ENCODE data around the gene ETV6. TPM values are rescaled to one million over a fixed set of nuclear protein-coding genes. Genes with fewer than 3 reads are reported as not detected.
A peak's percentile ranks its signal among the peaks of the same experiment; 100 is the strongest.

The ETV6 gene
- total and polyA plus RNA-seq, 9 of the 15 experiments (the other 6 are each of a cell fraction or from before 2014, with no cell fraction given) = 0.81 to 12.7 (median 4.1) TPM

DNA sequence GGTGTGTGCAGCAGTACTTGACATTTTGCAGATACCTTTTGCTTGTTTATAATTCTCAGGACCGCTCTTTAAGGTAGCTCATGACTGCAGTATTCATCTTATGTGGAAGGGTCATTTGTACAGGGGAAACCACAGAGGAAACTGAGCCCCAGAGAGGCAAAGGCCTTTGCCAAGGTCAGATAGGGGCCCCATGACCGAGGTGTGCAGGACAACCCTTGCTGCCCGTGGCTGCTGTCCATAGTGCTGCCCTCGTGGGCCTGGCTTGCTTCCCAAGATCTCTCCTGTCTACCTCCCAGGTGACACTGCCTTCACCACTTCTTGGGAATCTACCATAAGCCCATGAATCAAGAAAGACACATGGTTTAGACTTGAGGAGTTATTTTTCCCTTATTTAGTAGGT, 222.6 kb downstream of the ETV6 start:
- ChIA-PET CTCF (ENCODE audit: low intra/inter-chr PET ratio) (no interaction called here), POLR2A (no interaction called here)
- Histone ChIP-seq H3K36me3 (ENCODE audit: control insufficient read depth, insufficient read depth, low read length) (no peaks in the 10 kb centered on the region), H2AFZ (ENCODE audit: low read depth, low read length) (no peak overlapping the region), H3K4me3 (no peak overlapping the region), H4K20me1 (replicated peaks; ENCODE audit: control insufficient read depth, insufficient read depth, low read length) (no peaks in the 10 kb centered on the region), H3K9me3 (replicated peaks; ENCODE audit: control insufficient read depth, insufficient read depth, low read depth, low read length) (no peaks in the 10 kb centered on the region), H3K27me3 (ENCODE audit: control insufficient read depth in 2 of 2, insufficient read depth in 2 of 2, low read length in 2 of 2) (no peaks in the 10 kb centered on the region), H3K79me2 (ENCODE audit: control insufficient read depth, insufficient read depth, low read length) (no peaks in the 10 kb centered on the region), H3K4me1 (replicated peaks in 1 of 2; ENCODE audit: control insufficient read depth in 2 of 2, insufficient read depth in 2 of 2, low read length in 2 of 2) (no peaks in the 10 kb centered on the region), H3K27ac (ENCODE audit: extremely low read depth, low read depth, low read length) (no peak overlapping the region), H3K4me2 (ENCODE audit: insufficient read depth, low read length) (no peak overlapping the region), H3K9me1 (ENCODE audit: control insufficient read depth, insufficient read depth, low read length) (no peaks in the 10 kb centered on the region), H3K9ac (ENCODE audit: insufficient read depth in 1 of 2, low read depth in 2 of 2, low read length in 2 of 2) (no peak overlapping the region)
- FAIRE-seq = no peak
- intact Hi-C loops (cut with micrococcal nuclease) (no loop called here), in situ Hi-C loops (cut with MboI) (no loop called here)
- TF ChIP-seq DIDO1 (tag; IDR thresholded peaks at IDR 0.05; ENCODE audit: low read depth) (no peak), EP400 (IDR thresholded peaks at IDR 0.05) (no peak)
- TF ChIP-seq, protein P1, sequence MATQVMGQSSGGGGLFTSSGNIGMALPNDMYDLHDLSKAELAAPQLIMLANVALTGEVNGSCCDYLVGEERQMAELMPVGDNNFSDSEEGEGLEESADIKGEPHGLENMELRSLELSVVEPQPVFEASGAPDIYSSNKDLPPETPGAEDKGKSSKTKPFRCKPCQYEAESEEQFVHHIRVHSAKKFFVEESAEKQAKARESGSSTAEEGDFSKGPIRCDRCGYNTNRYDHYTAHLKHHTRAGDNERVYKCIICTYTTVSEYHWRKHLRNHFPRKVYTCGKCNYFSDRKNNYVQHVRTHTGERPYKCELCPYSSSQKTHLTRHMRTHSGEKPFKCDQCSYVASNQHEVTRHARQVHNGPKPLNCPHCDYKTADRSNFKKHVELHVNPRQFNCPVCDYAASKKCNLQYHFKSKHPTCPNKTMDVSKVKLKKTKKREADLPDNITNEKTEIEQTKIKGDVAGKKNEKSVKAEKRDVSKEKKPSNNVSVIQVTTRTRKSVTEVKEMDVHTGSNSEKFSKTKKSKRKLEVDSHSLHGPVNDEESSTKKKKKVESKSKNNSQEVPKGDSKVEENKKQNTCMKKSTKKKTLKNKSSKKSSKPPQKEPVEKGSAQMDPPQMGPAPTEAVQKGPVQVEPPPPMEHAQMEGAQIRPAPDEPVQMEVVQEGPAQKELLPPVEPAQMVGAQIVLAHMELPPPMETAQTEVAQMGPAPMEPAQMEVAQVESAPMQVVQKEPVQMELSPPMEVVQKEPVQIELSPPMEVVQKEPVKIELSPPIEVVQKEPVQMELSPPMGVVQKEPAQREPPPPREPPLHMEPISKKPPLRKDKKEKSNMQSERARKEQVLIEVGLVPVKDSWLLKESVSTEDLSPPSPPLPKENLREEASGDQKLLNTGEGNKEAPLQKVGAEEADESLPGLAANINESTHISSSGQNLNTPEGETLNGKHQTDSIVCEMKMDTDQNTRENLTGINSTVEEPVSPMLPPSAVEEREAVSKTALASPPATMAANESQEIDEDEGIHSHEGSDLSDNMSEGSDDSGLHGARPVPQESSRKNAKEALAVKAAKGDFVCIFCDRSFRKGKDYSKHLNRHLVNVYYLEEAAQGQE (IDR thresholded peaks at IDR 0.05; ENCODE audit: borderline replicate concordance) = peak; percentile 65
- TF ChIP-seq, protein P1 (CRISPR knock-in tag; IDR thresholded peaks at IDR 0.05; ENCODE audit: low read depth) = no peak
- 64% methylated on average over 4 of the region's 4 CpGs for WGBS (ENCODE audit: insufficient coverage, low coverage, missing lambda C conversion rate)
- ATAC-seq = no peak
- no TSS peak for BruUV-seq (replicated peaks)
- DNase-seq (ENCODE audit: extremely low read depth in 1 of 4, low spot score in 3 of 4) = no peak
